Measurements from ENCODE around the gene STK11IP. TPM values are rescaled to one million over a fixed set of nuclear protein-coding genes. Genes with fewer than 3 reads are reported as not detected.
A peak's percentile ranks its signal among the peaks of the same experiment; 100 is the strongest.

Gene STK11IP
- 12.7 and 18.7 TPM in 2 replicates for total RNA-seq

- peak; percentile 94 for DNase-seq (ENCODE audit: low read depth)
Observed at GRCh38 chr2:219597552-219598307, at the start of gene STK11IP. TSS of gene STK11IP (plus strand) at chr2:219597857. CDS start at chr2:219598120, 263 bp downstream.

- no peak for DNase-seq (ENCODE audit: low read depth)
Observed at GRCh38 chr2:219548990-219549389, 48.7 kb upstream of the STK11IP start.

- no peak for DNase-seq (ENCODE audit: low read depth)
Observed at GRCh38 chr2:219549619-219550018, 48.0 kb upstream of the STK11IP start.

GRCh38 chr2:219551441-219552381, 45.9 kb upstream of the STK11IP start:
- peak; percentile 55 for DNase-seq (ENCODE audit: low read depth)

- DNase-seq (ENCODE audit: low read depth) = peak; percentile 46
Observed at GRCh38 chr2:219552382-219553167, 45.1 kb upstream of the STK11IP start.

- no peak for DNase-seq (ENCODE audit: low read depth)
Observed at GRCh38 chr2:219553168-219553417, 44.6 kb upstream of the STK11IP start.

GRCh38 chr2:219553463-219553963, 44.1 kb upstream of the STK11IP start:
- DNase-seq (ENCODE audit: low read depth) = no peak

- no peak for DNase-seq (ENCODE audit: low read depth)
Observed at GRCh38 chr2:219554350-219554749, 43.3 kb upstream of the STK11IP start.

- no peak for DNase-seq (ENCODE audit: low read depth)
Observed at GRCh38 chr2:219555956-219556355, 41.7 kb upstream of the STK11IP start.

GRCh38 chr2:219556413-219556812, 41.2 kb upstream of the STK11IP start:
- no peak for DNase-seq (ENCODE audit: low read depth)

GRCh38 chr2:219557320-219557719, 40.3 kb upstream of the STK11IP start:
- DNase-seq (ENCODE audit: low read depth) = no peak

GRCh38 chr2:219557791-219558785, 39.6 kb upstream of the STK11IP start:
- DNase-seq (ENCODE audit: low read depth) = no peak

- DNase-seq (ENCODE audit: low read depth) = no peak
Observed at GRCh38 chr2:219559156-219559915, 38.3 kb upstream of the STK11IP start.

GRCh38 chr2:219560037-219560892, 37.4 kb upstream of the STK11IP start:
- peak; percentile 40 for DNase-seq (ENCODE audit: low read depth)

GRCh38 chr2:219560893-219561178, 36.8 kb upstream of the STK11IP start:
- no peak for DNase-seq (ENCODE audit: low read depth)

- no peak for DNase-seq (ENCODE audit: low read depth)
Observed at GRCh38 chr2:219561179-219562048, 36.2 kb upstream of the STK11IP start.

GRCh38 chr2:219562049-219563020, 35.3 kb upstream of the STK11IP start:
- no peak for DNase-seq (ENCODE audit: low read depth)
